Head of caudate nucleus (tissue), 42 donors: ENCODE data around the gene CDH4.
A peak's percentile ranks its signal among the peaks of the same experiment; 100 is the strongest.

Source experiments
- DNase-seq, 42 donors: peaks; one replicate each; pipeline versions ENCODE4 v3.0.0 to v3.0.0-alpha.2; 2020 to 2021; ENCODE audit warnings: mixed read lengths in 7 of 42
- intact Hi-C: fragments of 100-400 bp; cut with DNase I; formaldehyde crosslinking; loops from one replicate; pipeline ENCODE4 v1.15.0; 2022

CDH4 gene

DNA sequence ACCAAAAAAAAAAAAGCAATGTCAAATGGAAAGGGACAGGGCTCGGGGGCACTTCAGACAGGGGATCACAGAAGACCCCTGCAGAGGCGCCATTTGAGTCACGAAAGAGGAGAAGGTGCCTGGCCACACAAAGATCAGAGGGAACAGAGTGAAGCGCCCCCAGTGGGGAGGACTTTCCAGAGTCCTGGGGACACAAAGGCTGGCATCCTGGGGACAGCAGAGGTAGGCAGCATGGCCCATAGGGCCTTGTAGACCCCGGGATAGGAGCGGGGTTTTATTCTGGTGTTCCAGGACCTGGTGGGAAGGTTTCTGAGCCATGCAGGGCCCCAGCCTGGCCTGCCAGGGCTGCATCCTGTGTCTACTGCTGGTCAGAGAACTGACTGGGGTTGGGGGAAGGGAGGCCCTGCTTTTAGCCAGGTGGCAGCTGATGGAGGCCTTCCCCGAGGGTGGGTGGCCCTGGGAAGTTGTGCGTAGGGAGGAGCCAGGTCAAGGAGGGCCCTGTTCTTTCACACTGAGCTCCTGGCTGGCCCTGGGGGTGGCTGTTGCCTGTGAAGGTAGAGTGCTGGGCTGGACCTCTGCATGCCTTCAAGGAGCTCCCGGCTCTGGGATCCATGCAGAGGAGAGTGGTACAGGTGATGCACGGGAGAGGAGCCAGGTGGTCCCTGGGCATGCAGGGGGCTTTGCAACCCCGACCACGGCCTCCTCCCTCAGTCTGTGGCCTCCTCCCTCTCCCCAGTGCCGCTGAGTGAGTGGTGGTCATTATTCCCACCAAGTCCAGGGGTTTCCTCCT is 117.9 kb downstream of the CDH4 start:
- DNase-seq = no peak
- intact Hi-C loops = no loop called here

DNA sequence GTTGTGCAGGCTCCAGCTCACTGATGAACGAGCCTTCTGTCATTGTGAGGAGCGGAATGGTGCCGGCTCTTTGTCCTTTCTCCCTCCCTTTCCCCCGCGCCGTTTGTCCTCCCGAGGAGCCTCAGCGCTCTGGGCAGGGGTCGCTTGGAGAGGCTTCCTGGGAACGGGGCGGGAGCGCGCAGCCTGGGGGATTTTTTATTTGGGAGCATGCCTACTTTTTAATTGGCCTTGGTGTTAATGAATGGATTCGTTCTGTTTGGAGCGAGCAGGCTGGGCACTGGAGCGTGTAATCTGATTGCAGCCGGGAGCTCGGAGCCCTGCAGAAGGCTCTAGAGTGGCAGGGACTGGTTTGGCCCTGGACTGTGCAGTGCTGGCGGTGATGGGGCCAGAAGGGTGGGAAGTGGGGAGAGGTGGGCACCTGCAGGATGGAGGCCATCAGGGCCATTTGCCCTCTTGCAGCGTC is 118.8 kb downstream of the CDH4 start:
- peak in 39 of 42 donors; percentile 10 to 82 (median 57) for DNase-seq
- intact Hi-C loops = no loop called here

DNA sequence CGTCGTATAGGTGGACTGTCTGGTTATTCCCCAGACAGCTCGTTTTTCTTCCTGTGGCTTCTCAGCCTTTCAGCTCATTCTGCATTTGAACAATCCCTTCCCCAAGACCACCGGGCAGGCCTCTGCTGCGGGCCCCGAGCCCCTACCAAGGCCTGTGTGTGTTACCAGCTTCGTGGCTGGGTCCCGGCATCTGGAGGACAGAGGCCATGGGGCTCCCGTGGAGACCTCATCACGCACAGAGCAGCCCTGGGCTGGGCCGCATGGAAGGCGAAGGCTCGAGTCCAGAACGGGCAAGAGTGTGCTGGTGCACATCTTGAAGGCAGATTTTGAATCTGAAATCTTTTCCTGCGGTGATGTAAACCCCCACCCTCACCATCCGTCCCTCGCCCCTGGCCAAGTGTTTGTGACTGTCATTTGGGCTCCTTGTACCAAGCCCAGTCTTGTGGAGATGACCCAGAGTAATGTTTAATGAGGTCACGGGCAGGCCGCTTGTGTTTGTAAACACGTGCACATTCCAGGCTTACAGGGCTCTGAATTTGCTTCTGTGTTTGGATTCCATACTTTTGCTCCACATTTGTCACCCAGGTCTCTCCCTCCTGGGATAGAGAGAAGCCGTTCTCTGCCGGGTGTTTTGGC is 119.6 kb downstream of the CDH4 start:
- intact Hi-C loops = no loop called here
- no peak for DNase-seq

GRCh38 chr20:61372137-61373054 is 120.3 kb downstream of the CDH4 start:
- intact Hi-C loops = no loop called here
- DNase-seq = no peak

DNA sequence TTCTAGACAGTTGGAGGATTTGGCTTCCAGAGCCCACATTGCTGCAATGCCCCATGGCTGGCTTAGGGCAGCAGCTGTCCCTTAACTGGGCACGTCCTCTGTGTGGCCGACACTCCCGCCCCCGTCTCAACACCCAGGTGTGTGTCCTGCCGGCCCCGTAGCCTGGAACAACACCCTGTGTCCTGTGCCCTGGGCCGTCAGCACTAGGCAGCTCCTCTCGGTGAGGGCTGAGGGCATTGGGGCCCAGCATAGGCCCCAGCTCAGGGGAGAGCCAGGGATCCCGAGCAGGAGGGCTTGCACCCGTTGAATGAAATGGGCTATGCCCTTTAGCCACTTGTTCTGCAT is 121.0 kb downstream of the CDH4 start:
- DNase-seq = no peak
- intact Hi-C loops = no loop called here

- intact Hi-C loops = no loop called here
- no peak for DNase-seq
These were observed 122.0 kb downstream of the CDH4 start for GRCh38 chr20:61373956-61374545.

DNA sequence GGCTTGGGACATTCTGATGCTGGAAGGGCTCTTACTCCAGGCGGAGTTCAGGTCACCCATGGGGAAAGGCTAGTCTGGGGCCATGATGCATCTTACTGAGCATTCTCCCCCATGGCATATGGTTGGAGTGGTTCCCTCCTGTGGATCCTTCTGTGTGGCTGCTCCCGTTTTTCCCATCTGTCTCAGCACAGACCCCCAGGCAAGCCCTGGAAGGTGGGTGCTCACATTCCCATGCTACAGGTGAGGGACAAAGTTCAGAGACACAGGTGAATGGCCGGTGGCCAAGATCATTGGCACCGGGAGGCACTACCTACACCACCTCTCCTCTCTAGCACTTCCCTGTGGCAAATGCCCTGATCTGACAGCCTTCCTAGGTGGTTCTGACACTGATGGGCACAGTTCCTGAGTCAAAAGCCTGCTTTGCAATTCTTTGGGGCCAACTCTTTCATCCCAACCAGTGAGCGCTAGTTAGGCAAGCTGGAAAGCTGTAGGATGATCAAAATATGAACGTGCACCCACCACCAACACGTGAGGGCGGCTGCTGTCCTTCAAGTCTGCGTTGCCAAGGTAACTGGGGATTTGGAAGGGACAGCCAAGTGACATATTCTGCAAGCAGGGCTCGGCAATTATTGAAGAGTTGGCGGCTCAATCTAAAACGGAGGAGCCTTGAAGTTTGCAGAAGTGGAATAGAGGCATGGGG is 124.6 kb downstream of the CDH4 start:
- intact Hi-C loops = no loop called here
- DNase-seq = peak in 25 of 42 donors; percentile 24 to 80 (median 38)

DNA sequence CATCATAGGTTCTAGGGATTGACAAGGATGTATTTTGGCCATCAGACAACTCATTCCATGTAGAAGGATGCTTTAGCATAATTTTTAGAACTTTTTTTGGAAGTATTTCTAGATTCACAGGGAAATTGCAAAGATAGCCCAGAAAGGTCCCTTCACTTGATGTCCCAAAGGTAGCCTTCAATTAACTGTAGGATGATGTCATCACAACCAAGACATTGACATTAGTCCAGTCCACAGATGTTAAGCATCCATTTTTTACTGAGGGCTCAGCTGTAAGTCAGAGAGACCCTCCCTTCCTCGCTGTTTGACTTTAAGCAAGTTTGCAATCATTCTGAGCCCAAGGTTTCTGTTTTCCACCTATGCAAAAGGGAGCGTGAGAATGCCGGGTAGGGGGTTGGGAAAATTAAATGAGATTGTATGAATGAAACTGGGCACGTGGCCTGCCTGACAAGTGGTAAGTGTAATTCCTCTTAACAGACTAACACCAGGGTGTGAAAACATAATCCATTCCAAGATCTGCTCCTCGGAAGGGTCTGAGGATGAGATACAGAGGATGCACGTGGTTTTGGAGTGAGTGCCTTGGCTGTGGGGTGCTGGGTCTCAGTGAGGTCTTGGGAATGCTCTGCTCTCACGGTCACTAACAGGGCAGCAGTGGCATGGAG is 126.8 kb downstream of the CDH4 start:
- DNase-seq = no peak
- intact Hi-C loops = no loop called here

DNA sequence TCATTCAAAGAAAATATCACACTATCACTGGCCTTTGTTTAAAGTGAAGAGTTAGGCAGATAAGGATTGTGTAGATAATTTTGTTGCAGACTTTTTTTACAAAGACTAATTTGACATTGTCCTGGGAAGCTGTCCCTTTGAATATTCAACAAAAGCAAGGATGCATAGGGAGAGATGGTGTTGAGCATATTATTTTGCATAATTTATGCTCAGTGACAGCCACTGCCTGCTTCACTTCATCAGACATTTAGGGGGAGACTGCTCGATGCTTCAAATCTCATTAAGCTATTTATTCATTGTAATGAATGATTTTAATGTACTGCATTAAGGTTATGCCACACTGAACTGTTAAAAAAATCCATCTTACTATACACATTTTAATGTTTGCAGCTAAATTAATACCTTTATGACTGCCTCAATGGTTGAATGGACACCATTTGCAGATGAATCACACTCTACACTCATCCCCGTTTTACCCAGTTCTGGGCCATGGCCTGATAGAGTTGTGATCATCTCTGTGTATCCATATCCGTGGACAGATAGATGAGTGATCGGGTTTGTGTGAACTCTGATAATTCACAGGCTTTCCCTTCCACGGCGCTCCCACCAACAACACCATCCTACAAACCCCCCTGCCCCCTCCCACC is 128.0 kb downstream of the CDH4 start:
- intact Hi-C loops = no loop called here
- DNase-seq = no peak

DNA sequence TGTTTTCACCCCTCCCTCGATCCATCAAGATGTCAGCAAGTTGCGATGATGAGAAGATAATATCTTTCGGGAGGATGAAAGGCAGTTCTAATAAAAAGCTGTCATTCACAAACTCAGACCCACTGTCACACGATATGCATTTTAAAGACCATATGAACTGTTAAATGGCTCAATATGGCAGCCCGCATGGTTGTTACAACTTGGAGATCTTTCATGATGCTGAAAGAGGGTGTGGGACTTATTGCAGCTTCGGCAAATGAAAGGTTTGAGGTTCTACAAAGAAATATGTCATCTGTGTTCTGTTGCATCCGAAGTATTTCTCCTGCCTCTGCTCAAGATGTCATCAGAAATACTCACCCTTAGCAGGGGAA is 128.5 kb downstream of the CDH4 start:
- intact Hi-C loops = no loop called here
- DNase-seq = no peak

GRCh38 chr20:61382194-61382593 is 130.1 kb downstream of the CDH4 start:
- intact Hi-C loops = no loop called here
- no peak for DNase-seq

DNA sequence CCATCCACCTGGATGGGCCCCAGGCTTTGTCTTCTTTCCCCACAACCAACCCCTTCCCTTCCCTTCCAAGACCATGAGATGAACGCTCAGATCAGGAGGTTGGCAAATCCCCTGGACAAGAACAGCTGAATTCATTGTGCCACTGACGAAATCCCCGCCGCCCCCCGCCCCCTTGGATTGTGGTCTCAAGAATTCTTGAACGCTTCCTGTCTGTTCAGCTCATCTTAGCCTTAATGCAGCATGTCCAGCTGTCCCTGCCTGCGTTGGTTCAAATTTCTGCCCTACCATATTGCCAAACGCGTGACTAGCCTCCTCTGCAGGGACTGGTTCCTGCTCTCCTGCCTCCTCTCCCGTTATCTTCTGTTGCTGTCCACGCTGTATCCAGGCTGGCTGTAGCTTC is 133.2 kb downstream of the CDH4 start:
- DNase-seq = no peak
- intact Hi-C loops = no loop called here

GRCh38 chr20:61385731-61386130 is 133.7 kb downstream of the CDH4 start:
- DNase-seq = peak in 1 of 42 donors; percentile 9
- intact Hi-C loops = no loop called here

GRCh38 chr20:61387204-61387953 is 135.3 kb downstream of the CDH4 start:
- intact Hi-C loops = no loop called here
- DNase-seq = peak in 13 of 42 donors; percentile 13 to 61 (median 29)

DNA sequence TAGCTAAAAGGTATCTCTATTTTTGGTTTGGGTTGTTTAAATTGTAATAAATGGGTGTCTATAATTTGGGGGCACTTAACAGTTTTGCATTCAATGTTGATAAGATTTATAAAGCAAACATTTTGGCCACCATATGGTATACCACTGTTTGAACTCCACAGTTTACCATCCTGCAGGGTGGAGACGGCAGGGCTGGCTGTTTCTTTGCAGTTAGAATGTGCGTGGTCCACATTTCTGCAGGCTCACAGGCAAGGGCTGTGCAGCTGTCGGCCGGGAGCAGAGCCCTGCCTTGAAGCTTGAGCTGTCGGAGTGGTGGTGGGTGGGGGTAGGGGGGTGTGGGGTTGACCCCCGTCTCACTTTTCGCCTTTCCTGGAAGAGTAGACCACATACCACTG is 135.9 kb downstream of the CDH4 start:
- no peak for DNase-seq
- intact Hi-C loops = no loop called here

DNA sequence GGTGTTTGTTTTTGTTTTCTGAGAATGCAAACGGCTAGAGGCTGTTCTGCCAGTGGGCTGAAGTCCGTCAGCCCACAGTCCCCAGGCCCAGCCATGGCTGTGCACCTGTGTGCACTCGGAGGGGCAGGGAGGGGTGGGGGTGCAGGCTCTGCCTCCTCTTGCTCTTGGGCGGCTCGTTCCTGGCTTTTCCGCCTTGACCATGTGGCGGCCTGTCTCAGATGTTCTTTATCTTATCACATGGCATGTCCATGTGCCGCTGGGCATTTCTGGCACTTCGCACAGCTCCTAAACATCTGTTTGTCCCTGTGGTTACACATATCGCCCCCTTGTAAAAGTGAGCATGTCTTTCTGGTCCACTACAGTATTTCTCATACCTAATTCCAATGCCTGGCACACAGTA is 137.0 kb downstream of the CDH4 start:
- DNase-seq = no peak
- intact Hi-C loops = no loop called here

DNA sequence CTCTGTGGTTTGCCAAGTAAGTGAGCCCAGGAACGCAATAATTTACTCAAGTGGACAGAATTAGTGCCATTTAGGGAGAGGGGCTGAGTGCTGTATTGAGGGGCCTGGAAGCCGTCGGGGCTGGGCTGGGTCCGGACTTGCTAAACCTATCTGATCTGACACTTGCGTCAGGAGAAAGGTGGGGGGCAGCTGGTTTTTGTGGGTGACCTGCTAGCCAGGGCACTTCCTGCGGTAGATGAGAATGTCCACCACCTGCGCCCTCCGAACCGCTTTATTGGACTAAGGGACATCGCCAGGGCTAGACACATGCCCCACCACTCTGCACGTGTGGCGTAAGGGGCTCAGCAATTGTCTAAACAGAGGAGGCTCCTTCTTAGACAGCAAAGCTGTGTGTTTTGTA is 139.1 kb downstream of the CDH4 start:
- intact Hi-C loops = no loop called here
- DNase-seq = no peak
